Activated CD8-positive, alpha-beta memory T cell treated with anti-CD3 and anti-CD28 coated beads, Interleukin-2, amount 50 U/mL, for 1 hour (primary cell): Measurements from ENCODE around the gene CCDC150.
"Not testable (repeated sequence)": the region's sequence is repeated elsewhere in the genome, so short reads cannot be mapped to it uniquely, and the experiment has no call there.

Experiments used
- DNase-seq: peaks from one replicate; pipeline ENCODE4 v3.0.0-alpha.2; 2020; ENCODE audit errors: extremely low read depth

Gene CCDC150

DNA sequence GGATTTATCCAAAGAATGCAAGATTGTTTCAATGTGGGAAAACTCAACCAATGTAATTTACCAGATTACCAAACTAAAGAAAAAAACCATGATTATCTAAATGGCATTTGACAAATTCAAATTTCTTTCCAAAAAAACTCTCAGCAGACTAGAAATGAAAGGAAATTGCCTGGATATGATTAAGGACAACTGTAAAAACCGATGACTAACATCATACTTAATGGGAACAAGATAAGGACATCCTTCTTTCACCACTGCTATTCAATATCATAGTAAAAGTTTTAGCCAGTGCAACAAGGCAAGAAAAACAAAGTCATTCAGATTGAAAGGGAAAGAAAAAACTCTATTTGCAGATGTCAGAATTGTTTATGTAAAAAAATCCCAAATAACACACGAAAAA, 4.4 kb upstream of the CCDC150 start:
- no peak for DNase-seq

DNA sequence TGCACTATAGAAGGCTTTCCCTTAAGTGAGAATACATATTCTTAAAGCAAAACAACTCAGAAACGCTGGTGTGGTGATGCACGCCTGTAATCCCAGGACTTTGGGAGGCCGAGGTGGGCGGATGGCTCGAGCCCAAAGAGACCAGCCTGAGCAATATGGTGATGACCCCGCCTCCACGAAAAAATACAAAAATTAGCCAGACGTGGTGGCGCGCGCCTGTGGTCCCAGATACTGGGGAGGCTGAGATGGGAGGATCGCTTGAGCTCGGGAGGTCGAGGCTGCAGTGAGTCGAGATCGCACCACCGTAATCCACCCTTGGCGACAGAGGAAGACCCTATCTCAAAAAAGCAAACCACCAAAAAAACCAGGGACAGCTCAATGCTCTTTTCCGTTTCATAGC, 750 bp upstream of the CCDC150 start:
- no peak for DNase-seq

GRCh38 chr2:196640031-196640548, 575 bp downstream of the CCDC150 start:
- DNase-seq = no peak

GRCh38 chr2:196649202-196649601, 9.7 kb downstream of the CCDC150 start:
- no peak for DNase-seq

GRCh38 chr2:196651387-196652094, 12.0 kb downstream of the CCDC150 start:
- no peak for DNase-seq

DNA sequence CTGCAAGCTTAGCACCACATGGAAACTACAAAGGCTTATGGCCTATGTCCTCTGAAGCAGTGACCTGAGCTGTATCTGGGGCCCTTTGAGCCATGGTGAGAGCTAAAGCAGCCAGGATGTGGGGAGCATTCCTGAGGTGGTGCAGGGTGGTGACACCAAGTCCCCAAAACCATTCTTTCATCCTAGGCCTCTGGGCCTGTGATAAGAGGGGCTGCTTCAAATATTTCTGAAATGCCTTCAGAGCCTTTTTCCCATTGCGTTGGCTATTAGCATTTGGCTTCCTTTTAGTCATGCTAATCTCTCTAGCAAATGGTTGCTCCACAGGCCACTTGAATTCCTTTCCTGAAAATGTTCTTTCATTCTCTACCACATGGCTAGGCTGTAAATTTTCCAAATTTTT, 13.4 kb downstream of the CCDC150 start:
- DNase-seq = no peak

- DNase-seq = no peak
Measured at GRCh38 chr2:196653843-196654242, 14.3 kb downstream of the CCDC150 start.

- no peak for DNase-seq
Measured at GRCh38 chr2:196655761-196656160, 16.2 kb downstream of the CCDC150 start.

- no peak for DNase-seq
Measured at GRCh38 chr2:196657333-196657732, 17.8 kb downstream of the CCDC150 start.

DNA sequence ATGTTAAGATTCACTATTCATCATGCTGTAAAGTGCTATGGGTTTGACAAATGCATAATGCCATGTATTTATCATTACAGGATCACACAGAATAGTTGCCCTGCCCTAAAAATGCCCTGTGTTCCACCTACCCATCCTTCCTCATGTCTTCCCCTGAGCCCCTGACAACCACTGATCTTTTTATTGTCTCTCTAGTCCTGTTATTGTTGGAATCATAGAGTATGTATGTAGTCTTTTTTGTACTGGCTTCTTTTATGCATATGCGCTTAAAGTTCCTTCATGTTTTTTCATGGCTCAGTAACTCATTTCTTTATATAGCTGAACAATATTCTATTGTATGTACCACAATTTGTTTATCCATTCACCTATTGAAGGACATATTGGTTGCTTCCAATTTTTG, 20.3 kb downstream of the CCDC150 start:
- no peak for DNase-seq

DNA sequence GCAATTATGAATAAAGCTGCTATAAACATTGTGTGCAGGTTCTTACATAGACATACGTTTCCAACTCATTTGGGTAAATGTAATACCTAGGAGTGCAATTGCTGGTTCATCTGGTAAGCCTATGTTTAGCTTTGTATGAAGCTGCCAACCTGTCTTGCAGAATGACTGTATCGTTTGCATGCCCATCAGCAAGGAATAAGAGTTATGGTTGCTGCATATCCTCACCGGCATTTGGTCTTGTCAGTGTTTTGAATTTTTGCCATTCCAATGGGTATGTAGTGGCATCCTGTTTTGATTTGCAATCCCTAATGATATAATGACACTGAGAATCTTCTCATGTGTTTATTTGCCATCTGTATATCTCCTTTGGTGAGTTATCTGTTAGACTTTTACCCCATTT, 20.7 kb downstream of the CCDC150 start:
- no peak for DNase-seq

- no peak for DNase-seq
Measured at GRCh38 chr2:196670342-196670741, 30.8 kb downstream of the CCDC150 start.

DNA sequence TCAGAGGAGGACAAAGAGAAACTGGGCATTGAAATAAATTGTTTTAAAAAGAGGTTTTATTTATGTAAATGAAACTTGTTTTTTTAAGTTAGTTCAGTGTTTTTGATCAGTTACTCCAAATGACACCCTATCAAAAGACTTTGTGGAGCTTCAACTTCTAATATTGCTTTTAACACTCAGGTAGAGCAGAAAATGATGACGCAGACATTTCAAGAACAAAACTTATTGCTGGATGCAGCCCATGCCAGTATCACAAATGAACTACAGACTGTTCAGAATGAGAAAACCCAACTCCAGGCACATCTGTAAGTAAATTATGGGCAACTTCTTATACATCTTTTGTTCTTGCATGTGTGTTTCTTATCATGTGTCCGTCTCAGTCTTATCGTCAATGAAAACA, 36.4 kb downstream of the CCDC150 start:
- no peak for DNase-seq

- DNase-seq = no peak
Measured at GRCh38 chr2:196677404-196677803, 37.9 kb downstream of the CCDC150 start.

- no peak for DNase-seq
Measured at GRCh38 chr2:196679368-196679767, 39.9 kb downstream of the CCDC150 start.

DNA sequence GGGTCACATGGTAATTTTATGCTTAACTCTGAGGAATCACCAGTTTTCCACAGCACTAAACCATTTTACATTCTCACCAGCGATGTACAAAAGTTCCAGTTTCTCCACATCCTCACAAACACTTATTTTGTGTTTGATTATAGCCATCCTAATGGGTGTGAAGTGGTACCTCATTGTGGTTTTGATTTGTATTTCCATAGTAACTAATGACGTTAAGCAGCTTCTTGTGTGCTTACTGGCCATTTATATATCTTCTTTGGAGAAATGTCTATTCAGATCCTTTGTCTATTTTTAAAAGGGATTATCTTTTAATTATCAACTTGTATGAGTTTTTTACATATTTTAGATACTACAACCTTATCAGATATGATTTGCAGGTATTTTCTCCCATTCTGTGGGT, 42.0 kb downstream of the CCDC150 start:
- DNase-seq = no peak

- no peak for DNase-seq
Measured at GRCh38 chr2:196685792-196686191, 46.3 kb downstream of the CCDC150 start.

DNA sequence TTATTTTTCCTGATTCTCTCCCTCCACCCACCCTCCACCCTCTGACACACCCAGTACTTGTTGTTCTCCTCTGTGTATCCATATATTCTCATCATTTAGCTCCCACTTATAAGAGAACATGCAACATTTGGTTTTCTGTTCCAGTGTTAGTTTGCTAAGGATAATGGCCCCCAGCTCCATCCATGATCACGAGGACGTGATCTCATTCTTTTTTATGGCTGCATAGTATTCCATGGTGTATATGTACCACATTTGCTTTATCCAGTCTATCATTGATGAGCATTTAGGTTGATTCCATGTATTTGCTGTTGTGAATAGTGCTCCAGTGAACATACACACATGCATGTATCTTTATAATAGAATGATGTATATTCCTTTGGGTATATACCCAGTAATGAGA, 47.2 kb downstream of the CCDC150 start:
- not testable (repeated sequence) for DNase-seq

DNA sequence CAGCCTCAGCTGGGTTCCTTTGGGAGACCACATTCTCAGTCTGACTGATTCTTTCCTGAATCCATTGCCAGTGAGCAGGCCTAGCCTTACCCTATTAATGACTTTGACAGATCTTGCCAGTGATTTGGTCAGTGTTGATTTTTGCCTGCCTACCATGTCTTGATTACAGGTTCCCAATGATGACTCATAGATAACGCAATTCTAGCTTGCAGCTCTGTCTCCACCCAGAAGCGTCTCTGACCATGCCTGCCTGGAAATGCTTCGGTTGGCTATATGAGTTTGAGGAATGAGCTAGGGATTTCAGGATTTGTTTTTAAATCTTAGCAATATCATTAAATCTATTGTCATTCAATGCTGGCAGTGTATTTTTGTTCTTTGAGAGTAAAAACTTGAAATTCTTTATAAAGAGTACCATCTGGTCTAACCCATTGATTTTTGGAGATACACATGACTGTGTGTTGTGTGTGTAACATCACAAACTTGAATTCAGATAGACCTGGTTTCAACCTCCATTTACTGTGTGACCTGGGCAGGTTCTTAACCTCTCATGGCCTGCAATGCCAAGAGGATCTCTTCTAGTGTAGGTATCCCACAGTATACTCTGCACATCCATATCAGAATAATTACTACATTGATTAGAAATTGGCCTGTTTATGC, 57.0 kb downstream of the CCDC150 start:
- no peak for DNase-seq

- no peak for DNase-seq
Measured at GRCh38 chr2:196697825-196698224, 58.3 kb downstream of the CCDC150 start.

GRCh38 chr2:196702641-196703040, 63.1 kb downstream of the CCDC150 start:
- DNase-seq = no peak

- no peak for DNase-seq
Measured at GRCh38 chr2:196703695-196704094, 64.2 kb downstream of the CCDC150 start.

- DNase-seq = not testable (repeated sequence)
Measured at GRCh38 chr2:196710056-196710455, 70.5 kb downstream of the CCDC150 start.
